HG03432 (cell line): ENCODE results near the gene ASCL2.
"Not testable (repeated sequence)": the region's sequence is repeated elsewhere in the genome, so short reads cannot be mapped to it uniquely, and the experiment has no call there.

ENCODE experiments used
- ATAC-seq: cut with Tn5 transposase; IDR thresholded peaks from one replicate; pipeline ENCODE4 v1.9.1; 2021; ENCODE audit warnings: mild to moderate bottlenecking, moderate library complexity; ENCODE audit not compliant: unreplicated experiment

ASCL2 gene

GRCh38 chr11:2298795-2299761 lies 28.7 kb upstream of the ASCL2 start:
- ATAC-seq, result no peak

DNA sequence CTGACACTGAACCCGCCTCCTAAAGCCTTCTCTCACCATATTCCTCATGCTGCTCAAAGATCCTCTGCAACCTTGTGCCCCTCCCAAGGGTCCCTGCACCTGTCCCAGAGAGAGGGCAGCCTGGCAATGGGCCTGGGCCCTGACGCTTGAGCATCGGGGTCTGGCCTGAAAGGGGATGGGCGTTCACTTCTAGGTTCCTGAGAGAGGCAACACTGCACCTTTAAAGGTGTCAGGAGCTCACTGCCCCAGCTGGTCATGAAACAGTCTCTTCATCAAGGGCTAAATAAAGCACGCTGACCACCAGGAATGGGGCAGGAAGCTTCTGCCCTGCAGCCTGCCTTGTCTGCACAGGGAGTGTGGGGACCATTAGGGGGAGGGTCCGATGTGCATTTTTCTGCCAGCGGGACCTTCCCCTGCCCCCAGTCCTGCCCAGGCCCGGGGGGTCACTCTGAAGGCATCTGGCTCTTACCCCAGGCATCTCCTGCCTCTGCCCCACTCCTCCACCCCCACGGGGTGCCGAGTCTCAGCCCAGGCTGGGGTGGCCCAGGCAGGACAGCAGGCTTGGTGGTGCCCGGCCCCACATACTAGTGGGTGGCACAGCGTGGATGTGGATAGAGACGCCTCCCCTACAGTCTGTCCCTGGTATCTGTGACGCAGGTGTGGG lies 27.9 kb upstream of the ASCL2 start:
- no peak for ATAC-seq

GRCh38 chr11:2297623-2298030 lies 27.2 kb upstream of the ASCL2 start:
- no peak for ATAC-seq

- ATAC-seq, result no peak
Observed at GRCh38 chr11:2296913-2297622, 26.7 kb upstream of the ASCL2 start.

- no peak for ATAC-seq
Observed at GRCh38 chr11:2295971-2296912, 25.9 kb upstream of the ASCL2 start.

- no peak for ATAC-seq
Observed at GRCh38 chr11:2294926-2295290, 24.5 kb upstream of the ASCL2 start.

DNA sequence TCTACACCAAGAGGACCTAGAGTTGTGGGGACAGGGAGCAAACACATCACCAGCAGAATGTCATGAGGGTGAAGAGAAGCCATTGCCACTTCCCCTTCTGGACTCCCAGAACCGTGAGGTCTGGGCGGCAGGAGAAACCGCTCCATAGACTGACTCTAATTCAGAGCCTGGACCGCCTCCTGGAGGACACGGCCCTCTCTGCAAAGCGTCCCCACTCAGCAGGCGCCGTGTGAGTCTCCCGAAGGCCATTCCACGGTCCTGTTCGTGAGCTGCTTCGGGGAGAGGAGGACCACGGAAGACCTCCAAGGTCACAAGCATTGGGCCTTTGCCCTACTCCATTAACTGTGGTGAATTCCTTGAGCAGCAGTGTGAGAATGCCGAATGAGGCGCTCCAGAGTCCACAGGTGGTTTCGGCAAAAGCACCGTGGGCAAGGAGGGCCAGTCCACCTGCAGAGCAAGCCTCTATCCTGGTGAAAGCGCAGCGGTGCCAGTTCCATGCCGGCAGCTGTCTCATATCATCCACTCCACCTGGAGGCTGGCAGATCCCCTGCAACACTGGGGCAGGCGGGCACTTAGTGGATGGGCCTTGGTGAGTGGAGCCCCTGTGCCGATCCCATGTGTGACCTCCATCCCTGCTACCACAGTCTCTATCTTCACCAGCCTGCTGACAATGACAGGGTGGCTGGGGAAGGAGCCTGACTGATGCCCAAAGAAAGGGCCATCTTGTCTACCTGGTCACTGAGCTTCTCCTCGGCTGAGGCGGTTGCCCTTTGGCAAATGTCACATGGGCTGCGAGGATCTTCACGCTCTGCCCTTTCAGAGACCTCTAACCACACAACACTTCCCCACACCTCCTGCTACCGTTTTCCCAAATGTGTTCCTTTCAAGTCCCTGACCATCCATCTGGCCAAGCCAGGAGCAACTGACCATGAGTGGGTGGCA lies 23.9 kb upstream of the ASCL2 start:
- no peak for ATAC-seq

- no peak for ATAC-seq
Observed at GRCh38 chr11:2293531-2293971, 23.2 kb upstream of the ASCL2 start.

DNA sequence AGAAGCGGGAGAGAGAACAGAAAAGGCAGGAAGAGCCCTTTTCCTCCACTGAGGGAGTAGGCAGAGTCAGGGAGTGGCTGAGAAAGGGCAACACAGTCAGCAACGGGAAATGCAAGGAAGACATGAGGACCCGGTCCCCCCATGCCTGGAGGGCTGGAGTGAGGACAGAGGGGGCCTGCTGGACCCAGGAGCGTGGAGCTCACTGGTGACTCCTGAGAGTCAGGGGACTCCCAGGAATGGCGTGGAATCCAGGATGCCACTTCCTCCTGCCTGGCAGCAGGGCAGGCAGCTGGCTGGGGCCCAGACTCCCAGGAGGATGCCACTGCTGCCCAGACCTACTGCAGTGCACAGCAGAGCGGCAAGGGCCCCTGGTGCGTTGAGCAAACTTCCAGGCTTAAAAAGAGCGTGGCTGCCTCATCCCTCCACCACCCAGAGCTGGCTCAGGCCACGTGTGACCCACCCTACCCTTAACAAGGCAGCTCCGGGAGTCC lies 20.0 kb upstream of the ASCL2 start:
- ATAC-seq, result no peak

GRCh38 chr11:2289859-2290258 lies 19.5 kb upstream of the ASCL2 start:
- no peak for ATAC-seq

GRCh38 chr11:2289350-2289749 lies 19.0 kb upstream of the ASCL2 start:
- no peak for ATAC-seq

DNA sequence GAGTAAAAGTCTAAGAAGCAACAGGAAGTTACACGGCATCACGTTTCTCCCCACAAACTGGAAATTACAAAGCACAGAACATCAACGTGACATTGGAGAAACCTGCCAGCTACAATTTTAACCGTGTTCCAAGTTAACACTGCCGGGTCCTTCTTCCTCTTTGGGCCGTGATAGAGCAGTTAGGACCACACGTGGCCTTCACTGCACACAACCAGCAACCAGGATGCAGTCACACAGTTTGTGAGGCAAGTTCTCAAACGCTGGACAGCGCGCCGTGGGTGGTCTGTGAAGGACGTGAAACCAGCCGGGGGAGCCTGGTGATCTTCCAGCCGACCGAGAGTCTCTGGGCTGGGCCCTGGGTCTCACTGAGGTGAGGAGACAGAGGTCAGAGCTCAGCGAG lies 16.7 kb upstream of the ASCL2 start:
- no peak for ATAC-seq

GRCh38 chr11:2286350-2286749 lies 16.0 kb upstream of the ASCL2 start:
- ATAC-seq, result not testable (repeated sequence)

DNA sequence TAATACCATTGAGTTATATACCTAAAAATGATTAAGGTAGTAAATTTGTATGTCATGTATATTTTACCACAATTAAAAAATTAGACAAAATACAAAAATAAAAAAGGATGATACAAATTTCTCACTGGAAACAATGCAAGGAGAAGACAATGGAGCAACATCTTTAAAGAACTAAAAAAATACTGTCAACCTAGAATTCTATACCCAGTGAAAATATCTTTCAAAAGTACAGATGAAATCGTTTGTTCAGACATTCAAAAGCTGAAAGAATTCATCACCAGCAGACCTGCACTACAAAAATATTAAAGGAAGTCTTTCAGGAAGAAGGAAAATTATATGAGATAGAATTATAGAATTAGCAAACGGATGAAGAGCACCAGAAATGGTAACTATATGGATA lies 9.8 kb upstream of the ASCL2 start:
- no peak for ATAC-seq

DNA sequence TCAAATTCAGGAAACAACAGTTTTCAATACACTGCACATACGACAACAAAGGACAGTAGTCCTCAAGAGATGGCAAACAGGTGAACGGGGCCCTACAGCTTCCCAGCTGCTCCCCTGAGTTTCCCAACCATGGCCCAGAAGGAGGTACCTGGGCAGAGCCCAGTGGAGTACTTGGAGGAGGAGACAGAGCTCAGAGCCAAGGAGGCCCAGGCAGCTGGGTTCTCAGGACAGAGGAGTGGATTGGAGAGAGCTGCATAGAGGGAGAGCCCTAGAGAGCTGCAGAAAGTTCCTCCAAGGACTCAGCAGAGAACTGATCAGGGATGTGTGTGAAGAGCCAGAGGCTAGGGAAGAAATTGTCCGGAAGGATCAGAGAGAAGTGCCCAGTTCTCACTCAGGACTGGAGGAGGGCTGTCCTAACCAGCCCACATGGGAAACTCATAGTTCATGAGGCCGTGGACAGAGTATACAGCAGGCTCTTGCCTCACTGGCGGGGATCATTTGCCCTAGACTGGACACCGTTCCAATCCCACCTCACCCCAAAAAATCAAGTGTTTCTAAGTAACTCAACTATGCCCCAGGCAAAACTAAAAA lies 7.6 kb upstream of the ASCL2 start:
- ATAC-seq, result no peak

- no peak for ATAC-seq
Observed at GRCh38 chr11:2277008-2277346, 6.6 kb upstream of the ASCL2 start.

DNA sequence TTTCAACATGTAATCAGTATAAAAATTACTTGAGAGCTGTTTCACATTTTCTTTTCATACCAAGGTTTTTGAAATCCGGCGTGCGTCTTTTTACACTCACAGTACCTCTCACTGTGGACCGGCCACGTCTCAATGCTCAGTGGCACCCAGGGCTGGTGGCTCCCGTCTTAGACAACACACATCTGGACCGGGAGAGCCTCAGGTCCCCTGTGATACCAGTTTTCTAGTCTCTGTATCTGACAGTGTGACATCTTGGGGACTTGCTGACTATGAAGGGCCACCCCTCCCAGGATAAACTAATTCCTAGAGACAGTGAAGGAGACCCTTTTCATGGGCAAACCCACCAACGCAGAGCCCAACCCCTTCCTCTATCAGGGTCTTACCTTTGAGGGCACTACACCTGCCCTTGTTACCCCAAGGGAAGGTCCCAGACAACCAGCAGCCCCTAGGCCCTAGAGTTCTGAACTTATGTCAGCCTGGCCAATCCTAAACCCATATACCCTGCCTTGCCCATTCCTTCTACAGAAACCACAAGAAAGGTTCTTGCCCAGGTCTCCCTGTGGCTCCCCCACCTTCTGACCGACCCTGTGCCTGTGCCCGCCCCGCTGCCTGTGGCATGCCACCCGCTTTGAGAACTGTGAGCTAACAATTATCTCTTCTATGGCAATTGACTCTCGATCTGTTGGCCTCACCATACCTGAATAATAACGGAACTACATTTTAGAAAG lies 6.1 kb upstream of the ASCL2 start:
- ATAC-seq, result no peak
